ENCODE results near the gene FAT3. TPM values are rescaled to one million over a fixed set of nuclear protein-coding genes. Genes with fewer than 3 reads are reported as not detected.

FAT3 gene
- total RNA-seq, 4 donors from 2014 or later: 0.08 to 0.57 (median 0.26) TPM

DNA sequence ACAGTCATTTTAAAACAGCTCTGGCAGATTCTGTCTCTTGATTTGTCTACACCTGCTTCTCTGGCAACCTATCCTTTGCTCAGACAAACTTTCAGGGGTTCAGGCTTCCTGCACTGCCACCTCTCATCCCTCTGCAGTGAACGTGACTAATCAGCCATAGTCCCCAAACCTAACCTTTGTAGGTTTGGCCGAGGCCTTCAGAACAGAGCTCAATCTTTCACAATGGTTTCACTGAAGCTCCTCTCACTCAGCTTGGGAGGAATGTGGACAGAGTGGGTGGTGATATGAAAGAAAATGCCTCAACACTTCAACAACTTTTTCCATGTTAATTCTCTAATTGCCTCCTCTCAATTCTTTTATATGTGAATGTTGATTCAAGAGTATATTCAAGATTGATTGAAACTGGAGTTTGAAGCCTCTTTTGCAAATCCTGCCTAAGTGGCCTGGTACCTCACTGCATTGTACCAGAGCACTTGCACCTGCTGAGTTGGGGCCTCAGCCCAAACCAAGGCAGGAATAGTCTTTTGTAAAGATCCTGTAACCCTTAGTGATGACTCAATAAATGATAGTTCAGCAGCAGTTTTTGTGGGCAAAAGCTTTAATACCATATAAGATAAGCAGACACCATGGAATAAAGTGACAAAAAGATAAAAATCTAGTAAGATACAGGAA is 33.9 kb upstream of the FAT3 start:
- no peak overlapping the region for H3K4me3 ChIP-seq
- no peak overlapping the region for H3K27ac ChIP-seq
- no peaks in the 10 kb centered on the region for H3K27me3 ChIP-seq
- no peaks in the 10 kb centered on the region for H3K9me3 ChIP-seq
- 42 to 46% methylated on average over 2 of the region's 2 CpGs for WGBS, 2 donors
- intact Hi-C loops (cut with DNase I): no loop called here
- H3K36me3 ChIP-seq: no peaks in the 10 kb centered on the region
- no peaks in the 10 kb centered on the region for H3K4me1 ChIP-seq
- no peak for DNase-seq
- TF ChIP-seq, protein P1, sequence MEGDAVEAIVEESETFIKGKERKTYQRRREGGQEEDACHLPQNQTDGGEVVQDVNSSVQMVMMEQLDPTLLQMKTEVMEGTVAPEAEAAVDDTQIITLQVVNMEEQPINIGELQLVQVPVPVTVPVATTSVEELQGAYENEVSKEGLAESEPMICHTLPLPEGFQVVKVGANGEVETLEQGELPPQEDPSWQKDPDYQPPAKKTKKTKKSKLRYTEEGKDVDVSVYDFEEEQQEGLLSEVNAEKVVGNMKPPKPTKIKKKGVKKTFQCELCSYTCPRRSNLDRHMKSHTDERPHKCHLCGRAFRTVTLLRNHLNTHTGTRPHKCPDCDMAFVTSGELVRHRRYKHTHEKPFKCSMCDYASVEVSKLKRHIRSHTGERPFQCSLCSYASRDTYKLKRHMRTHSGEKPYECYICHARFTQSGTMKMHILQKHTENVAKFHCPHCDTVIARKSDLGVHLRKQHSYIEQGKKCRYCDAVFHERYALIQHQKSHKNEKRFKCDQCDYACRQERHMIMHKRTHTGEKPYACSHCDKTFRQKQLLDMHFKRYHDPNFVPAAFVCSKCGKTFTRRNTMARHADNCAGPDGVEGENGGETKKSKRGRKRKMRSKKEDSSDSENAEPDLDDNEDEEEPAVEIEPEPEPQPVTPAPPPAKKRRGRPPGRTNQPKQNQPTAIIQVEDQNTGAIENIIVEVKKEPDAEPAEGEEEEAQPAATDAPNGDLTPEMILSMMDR (IDR thresholded peaks at IDR 0.05): no peak
- TF ChIP-seq POLR2A (IDR thresholded peaks at IDR 0.05): no peak

DNA sequence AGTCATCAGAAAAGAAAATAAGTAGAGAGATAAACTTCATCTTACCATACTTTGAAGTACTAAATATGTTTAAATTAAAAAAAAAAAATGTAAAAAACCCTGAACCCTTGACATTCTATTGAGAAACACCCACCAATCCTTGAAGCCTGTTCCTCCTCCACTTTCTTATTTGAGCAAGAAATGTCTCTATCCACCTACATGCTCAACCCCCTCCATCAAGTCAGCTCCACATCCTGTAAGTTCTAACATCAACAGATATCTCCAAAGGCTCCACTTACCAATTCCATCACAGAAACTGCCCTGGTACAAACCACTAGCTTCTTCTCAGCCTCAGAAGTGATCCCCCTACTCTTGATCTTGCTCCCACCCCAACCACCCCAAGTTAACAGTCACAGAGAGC is 32.5 kb upstream of the FAT3 start:
- intact Hi-C loops (cut with DNase I): no loop called here
- TF ChIP-seq, protein P1 (IDR thresholded peaks at IDR 0.05): no peak
- no peak for TF ChIP-seq POLR2A (IDR thresholded peaks at IDR 0.05)
- no peak for DNase-seq
- Histone ChIP-seq H3K36me3 (no peaks in the 10 kb centered on the region), H3K4me1 (no peaks in the 10 kb centered on the region), H3K4me3 (no peak overlapping the region), H3K9me3 (no peaks in the 10 kb centered on the region), H3K27me3 (no peaks in the 10 kb centered on the region), H3K27ac (no peak overlapping the region)

DNA sequence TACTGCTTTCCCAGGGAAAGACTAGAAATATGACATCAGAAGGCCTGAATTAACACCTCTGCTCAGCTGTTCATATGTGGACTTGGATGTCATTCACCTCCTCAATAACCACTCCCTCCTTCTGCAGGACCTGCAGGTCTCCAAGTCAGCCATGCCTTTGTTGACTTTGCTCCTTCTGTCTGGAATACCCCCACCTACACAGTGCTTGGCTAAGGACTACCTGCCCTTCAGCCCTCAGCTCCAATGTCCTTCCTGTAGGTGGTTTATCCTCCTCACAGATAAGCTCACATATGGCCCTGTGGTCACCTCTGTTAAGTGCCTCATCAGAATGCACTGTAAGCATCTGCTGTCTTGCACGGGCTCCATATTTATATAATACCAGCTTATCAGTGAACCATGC is 26.4 kb upstream of the FAT3 start:
- Histone ChIP-seq H3K27ac (no peak overlapping the region), H3K36me3 (no peaks in the 10 kb centered on the region), H3K4me1 (no peaks in the 10 kb centered on the region), H3K9me3 (no peaks in the 10 kb centered on the region), H3K4me3 (no peak overlapping the region), H3K27me3 (no peaks in the 10 kb centered on the region)
- 88 to 89% methylated on average over 1 of the region's 1 CpG for WGBS, 2 donors
- no peak for DNase-seq
- intact Hi-C loops (cut with DNase I): no loop called here
- no peak for TF ChIP-seq POLR2A (IDR thresholded peaks at IDR 0.05)
- TF ChIP-seq, protein P1 (IDR thresholded peaks at IDR 0.05): no peak

DNA sequence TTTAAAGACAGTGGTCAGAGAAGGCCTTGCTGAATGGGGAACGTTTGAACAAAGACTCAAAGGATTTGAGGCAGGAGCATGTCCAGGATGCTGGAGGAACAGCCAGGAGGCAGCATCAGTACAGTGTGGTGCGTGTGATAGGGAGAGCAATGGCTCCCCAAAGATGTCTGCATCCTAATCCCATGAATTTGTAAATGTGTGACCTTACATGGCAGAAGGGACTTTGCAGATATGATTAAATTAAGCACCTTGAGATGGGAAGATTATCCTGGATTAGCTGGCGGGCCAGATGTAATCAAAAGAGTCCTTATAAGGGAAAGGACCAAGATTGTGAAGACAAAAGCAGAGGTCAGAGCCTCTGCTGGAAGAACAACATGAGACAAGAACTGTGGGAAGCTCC is 24.6 kb upstream of the FAT3 start:
- Histone ChIP-seq H3K27ac (no peak overlapping the region), H3K27me3 (no peaks in the 10 kb centered on the region), H3K36me3 (no peaks in the 10 kb centered on the region), H3K9me3 (no peaks in the 10 kb centered on the region), H3K4me3 (no peak overlapping the region), H3K4me1 (no peaks in the 10 kb centered on the region)
- intact Hi-C loops (cut with DNase I): no loop called here
- 60% methylated on average over 3 of the region's 3 CpGs for WGBS, 2 donors
- DNase-seq: no peak
- TF ChIP-seq, protein P1 (IDR thresholded peaks at IDR 0.05): no peak

DNA sequence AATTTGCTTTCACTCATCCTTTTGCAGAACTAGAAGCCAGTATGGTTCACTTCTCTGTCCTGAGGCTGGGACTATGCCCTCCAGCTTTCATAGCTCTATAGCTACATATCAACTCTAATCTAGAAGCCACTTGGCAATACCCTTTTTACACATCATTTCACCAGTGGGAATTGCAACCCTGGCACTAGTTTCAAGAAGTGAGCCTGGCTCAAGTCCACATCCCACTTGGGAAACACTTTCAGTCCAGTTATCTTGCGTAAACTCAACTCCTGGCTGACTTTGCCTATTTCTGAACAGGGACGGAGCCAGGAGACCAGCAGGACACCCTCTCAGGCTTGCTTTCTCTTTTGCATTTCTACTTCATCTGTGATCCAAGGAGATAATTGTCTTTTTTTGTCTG is 19.9 kb upstream of the FAT3 start:
- intact Hi-C loops (cut with DNase I): no loop called here
- Histone ChIP-seq H3K9me3 (no peaks in the 10 kb centered on the region), H3K27me3 (no peaks in the 10 kb centered on the region), H3K4me1 (no peaks in the 10 kb centered on the region), H3K4me3 (no peak overlapping the region), H3K36me3 (no peaks in the 10 kb centered on the region), H3K27ac (no peak overlapping the region)
- DNase-seq: no peak
- TF ChIP-seq, protein P1 (IDR thresholded peaks at IDR 0.05): no peak
- TF ChIP-seq POLR2A (IDR thresholded peaks at IDR 0.05): no peak
- 33 to 45% methylated on average over 2 of the region's 2 CpGs for WGBS, 2 donors

Data from esophagus squamous epithelium (tissue), 5 donors.